ENCODE results near the gene CYP46A1.

CYP46A1 gene

GRCh38 chr14:99699861-99700260 lies 15.8 kb downstream of the CYP46A1 start:
- H3K27me3 Mint-ChIP-seq: peaks cover 13% of the 10 kb centered on the region
- peaks cover 23% of the 10 kb centered on the region for H3K9me3 Mint-ChIP-seq
- no peak overlapping the region for H3K4me3 Mint-ChIP-seq
- no peak for DNase-seq
- H3K4me1 Mint-ChIP-seq (ENCODE audit: low read depth): no peaks in the 10 kb centered on the region
- H3K27ac Mint-ChIP-seq: no peak overlapping the region
- H3K36me3 Mint-ChIP-seq (ENCODE audit: low read depth): no peaks in the 10 kb centered on the region

GRCh38 chr14:99700379-99700778 lies 16.3 kb downstream of the CYP46A1 start:
- Mint-ChIP-seq H3K27ac (no peak overlapping the region), H3K36me3 (ENCODE audit: low read depth) (no peaks in the 10 kb centered on the region), H3K9me3 (peaks cover 23% of the 10 kb centered on the region), H3K27me3 (peaks cover 13% of the 10 kb centered on the region), H3K4me1 (ENCODE audit: low read depth) (no peaks in the 10 kb centered on the region), H3K4me3 (no peak overlapping the region)
- no peak for DNase-seq

GRCh38 chr14:99701260-99701659 lies 17.2 kb downstream of the CYP46A1 start:
- no peak overlapping the region for H3K27ac Mint-ChIP-seq
- no peaks in the 10 kb centered on the region for H3K4me1 Mint-ChIP-seq (ENCODE audit: low read depth)
- no peak for DNase-seq
- no peak overlapping the region for H3K4me3 Mint-ChIP-seq
- H3K36me3 Mint-ChIP-seq (ENCODE audit: low read depth): no peaks in the 10 kb centered on the region
- H3K27me3 Mint-ChIP-seq: peaks cover 17% of the 10 kb centered on the region
- peaks cover 23% of the 10 kb centered on the region for H3K9me3 Mint-ChIP-seq

GRCh38 chr14:99702115-99702514 lies 18.0 kb downstream of the CYP46A1 start:
- Mint-ChIP-seq H3K27ac (no peak overlapping the region), H3K4me3 (no peak overlapping the region)

GRCh38 chr14:99703381-99703780 lies 19.3 kb downstream of the CYP46A1 start:
- no peak for DNase-seq
- Mint-ChIP-seq H3K27ac (no peak overlapping the region), H3K36me3 (ENCODE audit: low read depth) (no peaks in the 10 kb centered on the region), H3K9me3 (peaks cover 23% of the 10 kb centered on the region), H3K4me3 (no peak overlapping the region), H3K4me1 (ENCODE audit: low read depth) (no peaks in the 10 kb centered on the region), H3K27me3 (peaks cover 20% of the 10 kb centered on the region)

More at GRCh38 chr14:99702115-99702514, 18.0 kb downstream of the CYP46A1 start:
- Mint-ChIP-seq H3K27me3 (peaks cover 21% of the 10 kb centered on the region), H3K36me3 (ENCODE audit: low read depth) (no peaks in the 10 kb centered on the region), H3K9me3 (peaks cover 23% of the 10 kb centered on the region), H3K4me1 (ENCODE audit: low read depth) (no peaks in the 10 kb centered on the region)
- no peak for DNase-seq

GRCh38 chr14:99704037-99704436 lies 19.9 kb downstream of the CYP46A1 start:
- Mint-ChIP-seq H3K4me1 (ENCODE audit: low read depth) (no peaks in the 10 kb centered on the region), H3K9me3 (peaks cover 23% of the 10 kb centered on the region), H3K4me3 (no peak overlapping the region), H3K27ac (no peak overlapping the region), H3K27me3 (peaks cover 24% of the 10 kb centered on the region), H3K36me3 (ENCODE audit: low read depth) (no peaks in the 10 kb centered on the region)
- DNase-seq: no peak

- no peak overlapping the region for H3K27ac Mint-ChIP-seq
- no peaks in the 10 kb centered on the region for H3K36me3 Mint-ChIP-seq (ENCODE audit: low read depth)
- DNase-seq: no peak
- H3K4me1 Mint-ChIP-seq (ENCODE audit: low read depth): no peaks in the 10 kb centered on the region
- peaks cover 23% of the 10 kb centered on the region for H3K9me3 Mint-ChIP-seq
- H3K4me3 Mint-ChIP-seq: no peak overlapping the region
- H3K27me3 Mint-ChIP-seq: peaks cover 24% of the 10 kb centered on the region
Measured at GRCh38 chr14:99706107-99706900, 22.2 kb downstream of the CYP46A1 start.

- Mint-ChIP-seq H3K4me1 (ENCODE audit: low read depth) (no peaks in the 10 kb centered on the region), H3K27me3 (peaks cover 31% of the 10 kb centered on the region), H3K36me3 (ENCODE audit: low read depth) (no peaks in the 10 kb centered on the region), H3K9me3 (peaks cover 19% of the 10 kb centered on the region), H3K4me3 (no peak overlapping the region), H3K27ac (no peak overlapping the region)
- no peak for DNase-seq
Measured at GRCh38 chr14:99707420-99707819, 23.3 kb downstream of the CYP46A1 start.

- Mint-ChIP-seq H3K36me3 (ENCODE audit: low read depth) (no peaks in the 10 kb centered on the region), H3K9me3 (peaks cover 17% of the 10 kb centered on the region), H3K27me3 (peaks cover 31% of the 10 kb centered on the region), H3K4me1 (ENCODE audit: low read depth) (no peaks in the 10 kb centered on the region), H3K27ac (no peak overlapping the region), H3K4me3 (no peak overlapping the region)
- no peak for DNase-seq
Measured at GRCh38 chr14:99707921-99708320, 23.8 kb downstream of the CYP46A1 start.

- Mint-ChIP-seq H3K4me1 (ENCODE audit: low read depth) (no peaks in the 10 kb centered on the region), H3K9me3 (peaks cover 12% of the 10 kb centered on the region), H3K27ac (no peak overlapping the region), H3K4me3 (no peak overlapping the region), H3K27me3 (peaks cover 27% of the 10 kb centered on the region), H3K36me3 (ENCODE audit: low read depth) (no peaks in the 10 kb centered on the region)
- no peak for DNase-seq
Measured at GRCh38 chr14:99708449-99708848, 24.4 kb downstream of the CYP46A1 start.

GRCh38 chr14:99713972-99714371 lies 29.9 kb downstream of the CYP46A1 start:
- Mint-ChIP-seq H3K4me1 (ENCODE audit: low read depth) (no peaks in the 10 kb centered on the region), H3K27me3 (peaks cover 11% of the 10 kb centered on the region), H3K4me3 (no peak overlapping the region), H3K9me3 (no peaks in the 10 kb centered on the region), H3K27ac (no peak overlapping the region), H3K36me3 (ENCODE audit: low read depth) (no peaks in the 10 kb centered on the region)
- no peak for DNase-seq

GRCh38 chr14:99715266-99716000 lies 31.3 kb downstream of the CYP46A1 start:
- Mint-ChIP-seq H3K4me1 (ENCODE audit: low read depth) (no peaks in the 10 kb centered on the region), H3K9me3 (no peaks in the 10 kb centered on the region), H3K27ac (no peak overlapping the region), H3K36me3 (ENCODE audit: low read depth) (no peaks in the 10 kb centered on the region), H3K4me3 (no peak overlapping the region), H3K27me3 (peaks cover 11% of the 10 kb centered on the region)
- no peak for DNase-seq

- peaks cover 11% of the 10 kb centered on the region for H3K27me3 Mint-ChIP-seq
- DNase-seq: no peak
- no peaks in the 10 kb centered on the region for H3K9me3 Mint-ChIP-seq
- H3K36me3 Mint-ChIP-seq (ENCODE audit: low read depth): no peaks in the 10 kb centered on the region
- no peaks in the 10 kb centered on the region for H3K4me1 Mint-ChIP-seq (ENCODE audit: low read depth)
- no peak overlapping the region for H3K27ac Mint-ChIP-seq
- no peak overlapping the region for H3K4me3 Mint-ChIP-seq
Measured at GRCh38 chr14:99716091-99716849, 32.2 kb downstream of the CYP46A1 start.

GRCh38 chr14:99716850-99717681 lies 33.0 kb downstream of the CYP46A1 start:
- peaks cover 3% of the 10 kb centered on the region for H3K27me3 Mint-ChIP-seq
- H3K9me3 Mint-ChIP-seq: no peaks in the 10 kb centered on the region
- no peak overlapping the region for H3K4me3 Mint-ChIP-seq
- no peaks in the 10 kb centered on the region for H3K36me3 Mint-ChIP-seq (ENCODE audit: low read depth)
- DNase-seq: no peak
- H3K27ac Mint-ChIP-seq: no peak overlapping the region
- no peaks in the 10 kb centered on the region for H3K4me1 Mint-ChIP-seq (ENCODE audit: low read depth)

Data from activated T-cell treated with anti-CD3 and anti-CD28 coated beads, Interleukin-2, amount 50 U/mL, for 24 hours (primary cell).